ENCODE measurements around the gene GTF2H1.
"Not testable (repeated sequence)": the region's sequence is repeated elsewhere in the genome, so short reads cannot be mapped to it uniquely, and the experiment has no call there.

The GTF2H1 gene

DNA sequence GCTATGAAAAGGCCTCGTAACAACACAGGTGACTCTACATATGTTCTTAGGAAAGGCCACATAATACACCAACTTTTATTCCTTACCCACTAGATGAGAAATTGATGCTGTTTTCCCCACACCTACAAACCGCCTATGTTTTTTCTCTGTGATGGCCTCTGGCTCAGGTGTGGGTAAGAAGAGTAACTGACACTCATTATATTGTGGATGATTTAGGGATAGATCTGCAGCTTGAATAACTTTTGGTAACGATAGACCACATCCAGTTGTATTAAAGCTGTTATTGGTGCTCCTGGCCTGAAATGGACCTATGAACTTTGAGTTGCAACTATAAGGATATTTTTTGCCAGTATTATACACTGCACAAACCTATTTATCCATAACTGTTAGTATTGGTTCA is 75.6 kb downstream of the GTF2H1 start:
- TF ChIP-seq, protein P1, sequence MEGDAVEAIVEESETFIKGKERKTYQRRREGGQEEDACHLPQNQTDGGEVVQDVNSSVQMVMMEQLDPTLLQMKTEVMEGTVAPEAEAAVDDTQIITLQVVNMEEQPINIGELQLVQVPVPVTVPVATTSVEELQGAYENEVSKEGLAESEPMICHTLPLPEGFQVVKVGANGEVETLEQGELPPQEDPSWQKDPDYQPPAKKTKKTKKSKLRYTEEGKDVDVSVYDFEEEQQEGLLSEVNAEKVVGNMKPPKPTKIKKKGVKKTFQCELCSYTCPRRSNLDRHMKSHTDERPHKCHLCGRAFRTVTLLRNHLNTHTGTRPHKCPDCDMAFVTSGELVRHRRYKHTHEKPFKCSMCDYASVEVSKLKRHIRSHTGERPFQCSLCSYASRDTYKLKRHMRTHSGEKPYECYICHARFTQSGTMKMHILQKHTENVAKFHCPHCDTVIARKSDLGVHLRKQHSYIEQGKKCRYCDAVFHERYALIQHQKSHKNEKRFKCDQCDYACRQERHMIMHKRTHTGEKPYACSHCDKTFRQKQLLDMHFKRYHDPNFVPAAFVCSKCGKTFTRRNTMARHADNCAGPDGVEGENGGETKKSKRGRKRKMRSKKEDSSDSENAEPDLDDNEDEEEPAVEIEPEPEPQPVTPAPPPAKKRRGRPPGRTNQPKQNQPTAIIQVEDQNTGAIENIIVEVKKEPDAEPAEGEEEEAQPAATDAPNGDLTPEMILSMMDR (IDR thresholded peaks at IDR 0.05; ENCODE audit: insufficient read depth, missing control alignments) = no peak
- FAIRE-seq (no peak), DNase-seq (ENCODE audit: insufficient read length, low spot score) (no peak)

DNA sequence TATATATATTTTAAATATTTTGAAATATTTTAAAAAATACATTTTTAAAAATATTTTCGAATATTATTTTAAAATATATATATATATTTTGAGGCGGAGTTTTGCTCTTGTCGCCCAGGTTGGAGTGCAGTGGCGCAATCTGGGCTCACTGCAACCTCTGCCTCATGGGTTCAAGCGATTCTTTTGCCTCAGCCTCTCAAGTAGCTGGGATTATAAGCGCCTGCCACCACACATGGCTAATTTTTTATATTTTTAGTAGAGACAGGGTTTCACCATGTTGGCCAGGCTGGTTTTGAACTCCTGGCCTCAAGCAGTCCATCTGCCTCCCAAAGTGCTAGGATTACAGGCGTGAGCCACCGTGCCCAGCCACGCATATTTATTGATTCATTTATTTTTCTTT is 78.7 kb downstream of the GTF2H1 start:
- not testable (repeated sequence) for DNase-seq (ENCODE audit: insufficient read length, low spot score); FAIRE-seq

DNA sequence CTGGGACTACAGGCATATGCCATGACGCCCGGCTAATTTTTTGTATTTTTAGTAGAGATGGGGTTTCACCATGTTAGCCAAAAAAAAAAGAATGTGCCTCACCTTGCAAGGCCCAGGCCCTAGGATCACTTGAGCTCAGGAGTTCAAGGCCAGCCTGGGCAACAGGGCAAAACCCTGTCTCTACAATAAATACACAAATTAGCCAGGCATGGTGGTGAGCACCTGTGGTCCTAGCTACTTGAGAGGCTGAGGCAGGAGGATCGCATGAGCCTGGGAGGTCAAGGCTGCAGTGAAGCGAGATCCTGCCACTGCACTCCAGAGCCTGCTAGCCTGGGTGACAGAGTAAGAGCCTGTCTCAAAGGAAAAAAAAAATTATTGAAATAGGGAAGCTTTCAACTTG is 81.7 kb downstream of the GTF2H1 start:
- no peak for FAIRE-seq
- TF ChIP-seq, protein P1 (IDR thresholded peaks at IDR 0.05; ENCODE audit: insufficient read depth, missing control alignments) = no peak
- DNase-seq (ENCODE audit: insufficient read length, low spot score) = no peak

- DNase-seq (ENCODE audit: insufficient read length, low spot score); FAIRE-seq: not testable (repeated sequence)
Measured at GRCh38 chr11:18407400-18407799, 85.0 kb downstream of the GTF2H1 start.

GRCh38 chr11:18408558-18409291 is 86.4 kb downstream of the GTF2H1 start:
- no peak for DNase-seq (ENCODE audit: insufficient read length, low spot score)
- TF ChIP-seq, protein P1 (IDR thresholded peaks at IDR 0.05; ENCODE audit: insufficient read depth, missing control alignments) = no peak
- no peak for FAIRE-seq

- DNase-seq (ENCODE audit: insufficient read length, low spot score) (no peak), FAIRE-seq (no peak)
- TF ChIP-seq, protein P1 (IDR thresholded peaks at IDR 0.05; ENCODE audit: insufficient read depth, missing control alignments) = no peak
Measured at GRCh38 chr11:18416459-18416858, 94.1 kb downstream of the GTF2H1 start.
